T1000 (cell line): ENCODE measurements around the gene PLSCR3.

Experiments used
- DNase-seq: peaks from one replicate; lab custom pipeline; 2025; ENCODE audit warnings: mixed read lengths; lab: John Stamatoyannopoulos, UW

The PLSCR3 gene

GRCh38 chr17:7405350-7406234 is 11.3 kb upstream of the PLSCR3 start:
- no peak for DNase-seq

GRCh38 chr17:7404737-7405349 is 10.5 kb upstream of the PLSCR3 start:
- peak; percentile 51 for DNase-seq

- peak; percentile 98 for DNase-seq
Measured at GRCh38 chr17:7403977-7404736, 9.8 kb upstream of the PLSCR3 start, which contains the start of gene TMEM256. Gene TMEM256 (minus strand): TSS chr17:7404097. CDS start chr17:7404084, 13 bp downstream.

DNA sequence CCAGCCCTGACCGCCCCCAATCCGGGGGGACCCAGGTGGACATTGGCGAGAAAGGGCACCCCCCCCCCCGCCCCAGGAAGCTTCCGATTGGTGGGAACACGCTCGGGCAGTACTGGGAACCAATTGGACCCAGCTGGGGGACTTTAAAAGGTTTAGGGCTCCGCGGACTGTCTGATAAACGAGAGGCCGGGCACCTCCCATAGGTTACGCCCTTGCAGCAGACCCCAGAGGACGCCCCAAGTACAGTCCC is 9.3 kb upstream of the PLSCR3 start:
- no peak for DNase-seq

DNA sequence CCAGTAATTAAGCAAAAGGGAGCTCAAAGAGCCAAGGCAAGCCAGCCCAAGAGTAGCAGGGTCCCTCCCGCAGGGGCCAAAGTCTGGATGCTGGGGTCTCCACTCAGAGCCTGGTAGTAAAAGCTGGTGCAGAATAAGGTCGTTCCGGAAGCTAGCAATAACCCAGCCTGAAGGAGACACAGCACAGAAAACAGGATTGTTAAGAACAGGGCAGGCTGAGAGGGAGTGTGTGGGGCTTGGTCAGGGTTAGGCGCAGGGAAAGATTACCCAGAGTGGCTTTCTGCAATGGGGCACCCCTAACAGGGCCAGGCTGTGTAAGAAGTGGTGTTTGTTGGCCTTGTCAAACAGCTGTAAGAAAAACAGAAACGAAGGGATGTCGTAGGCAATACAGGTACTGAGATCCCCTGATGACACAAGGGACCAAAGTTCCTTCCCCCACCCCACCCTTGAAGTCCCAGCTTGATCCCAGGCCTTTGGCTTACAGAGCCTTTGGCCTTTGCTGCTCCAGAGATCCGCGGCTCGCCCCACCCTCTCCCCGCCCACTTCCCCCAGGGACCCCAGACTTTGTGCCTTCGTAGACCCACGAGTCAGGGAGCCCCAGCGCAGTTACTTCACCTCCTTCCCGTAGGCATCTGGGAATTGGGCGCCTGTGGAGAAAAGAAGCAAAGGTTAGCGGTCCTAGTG is 8.9 kb upstream of the PLSCR3 start:
- no peak for DNase-seq

DNA sequence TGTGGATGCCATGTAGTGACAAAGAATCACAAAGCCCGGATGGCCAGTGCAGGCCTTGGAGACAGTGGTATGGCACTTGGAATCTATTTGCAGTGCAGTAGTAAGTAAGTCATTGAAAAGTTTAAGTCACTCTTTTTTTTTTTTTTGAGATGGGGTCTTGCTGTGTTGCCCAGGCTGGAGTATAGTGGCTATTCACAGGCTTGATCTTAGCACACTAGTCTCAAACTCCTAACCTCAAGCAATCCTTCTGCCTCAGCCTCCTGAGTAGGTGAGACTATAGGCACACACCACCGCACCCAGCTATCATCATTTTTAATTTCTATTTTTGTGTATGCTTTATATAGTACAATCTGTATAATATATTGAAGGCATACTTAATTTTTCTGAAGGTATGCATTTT is 4.3 kb upstream of the PLSCR3 start:
- no peak for DNase-seq

GRCh38 chr17:7396147-7396546 is 1.8 kb upstream of the PLSCR3 start:
- DNase-seq, result no peak

GRCh38 chr17:7393613-7394451 is 493 bp downstream of the PLSCR3 start:
- no peak for DNase-seq

DNA sequence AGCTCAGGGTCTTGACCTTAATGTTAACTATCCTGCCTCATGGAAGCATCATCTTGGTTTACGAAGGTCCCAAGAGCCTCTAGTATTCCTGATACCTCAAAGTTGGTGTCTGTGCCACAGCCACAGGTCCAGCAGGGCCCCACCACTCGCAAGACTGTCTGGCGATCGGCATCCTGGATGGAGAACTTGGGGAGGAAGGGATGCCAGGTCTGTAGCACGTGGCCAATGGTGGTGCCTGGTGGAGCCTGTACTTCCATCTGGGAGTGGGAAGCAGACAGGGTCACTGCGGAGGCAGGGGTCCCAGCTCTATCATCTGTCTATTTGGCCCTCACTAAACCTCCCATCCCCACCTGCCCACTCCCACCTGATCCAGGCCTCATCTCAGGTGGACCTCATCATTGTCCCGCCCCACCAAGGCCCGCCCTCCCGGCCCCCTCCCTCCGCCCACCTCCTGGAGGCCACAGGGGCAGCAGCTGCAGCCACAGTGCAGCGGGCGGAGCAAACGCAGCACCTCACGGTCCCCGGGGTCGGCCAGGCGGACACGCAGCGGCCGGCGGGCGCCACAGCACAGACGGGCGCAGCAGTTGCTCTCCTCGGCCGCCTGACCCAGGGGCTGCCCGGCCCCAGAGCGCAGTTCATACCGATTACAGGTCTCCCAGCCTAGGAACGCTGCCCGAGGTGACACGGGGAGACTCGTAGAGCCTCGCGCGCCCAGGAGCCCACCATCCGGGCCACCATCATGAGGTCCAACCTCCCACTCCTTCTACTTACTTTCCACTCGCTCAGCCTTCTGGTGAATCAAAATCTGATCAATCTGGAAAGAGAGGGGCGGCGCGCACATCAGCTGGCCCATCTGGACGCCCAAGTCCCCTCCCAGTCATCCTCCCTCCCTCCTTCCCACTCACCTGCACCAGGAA is 1.4 kb downstream of the PLSCR3 start:
- DNase-seq, result no peak

- DNase-seq, result no peak
Measured at GRCh38 chr17:7391307-7391706, 3.0 kb downstream of the PLSCR3 start.

DNA sequence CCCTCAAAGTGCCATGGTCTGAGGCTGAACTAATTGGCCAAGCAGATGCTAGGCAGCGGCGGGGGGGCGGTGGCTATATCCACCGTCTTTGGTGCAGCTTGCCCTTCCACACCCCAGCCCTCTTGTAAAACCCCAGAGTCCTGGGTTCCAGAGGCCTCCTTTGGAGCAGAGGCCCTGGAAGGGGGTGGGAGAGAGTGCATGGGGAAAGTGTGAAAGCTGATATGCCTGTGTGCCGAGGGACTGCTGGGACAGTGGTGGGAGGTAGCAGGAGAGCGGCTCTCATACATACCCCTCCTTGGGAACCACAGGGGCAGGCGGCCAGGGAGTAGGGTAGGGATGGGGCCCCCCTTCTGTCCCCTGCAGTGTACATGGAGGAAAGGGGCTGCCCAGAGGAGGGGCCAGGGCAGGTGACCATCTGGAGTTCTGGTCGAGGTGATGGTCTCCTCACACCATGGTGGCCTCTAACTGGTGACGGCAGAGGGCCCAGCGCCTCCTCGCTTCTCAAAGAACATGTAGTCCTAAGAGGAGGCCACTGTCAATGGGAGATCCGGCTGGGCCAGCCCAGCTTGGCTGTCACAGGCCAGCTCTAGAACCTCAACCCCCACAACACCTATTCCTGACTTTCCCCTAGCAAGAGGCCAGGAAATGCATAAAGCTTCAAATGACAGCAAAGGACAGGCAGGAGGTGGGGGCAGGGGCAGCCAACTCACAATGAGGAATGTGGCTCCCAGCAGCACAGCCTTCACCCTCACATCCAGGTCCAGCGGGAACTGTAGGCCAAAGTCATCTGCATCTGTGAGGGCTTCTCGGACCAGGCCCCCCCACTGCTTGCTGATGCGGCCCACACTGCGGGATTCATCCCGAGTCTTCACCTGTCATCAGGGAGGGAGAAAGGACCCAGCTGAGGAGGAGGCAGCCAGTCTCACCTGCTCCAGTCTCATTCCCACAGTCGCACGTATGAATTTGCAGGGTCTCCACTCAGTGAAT is 4.1 kb downstream of the PLSCR3 start:
- DNase-seq, result no peak

- no peak for DNase-seq
Measured at GRCh38 chr17:7388856-7389255, 5.5 kb downstream of the PLSCR3 start.

GRCh38 chr17:7384489-7385081 is 9.7 kb downstream of the PLSCR3 start:
- no peak for DNase-seq

DNA sequence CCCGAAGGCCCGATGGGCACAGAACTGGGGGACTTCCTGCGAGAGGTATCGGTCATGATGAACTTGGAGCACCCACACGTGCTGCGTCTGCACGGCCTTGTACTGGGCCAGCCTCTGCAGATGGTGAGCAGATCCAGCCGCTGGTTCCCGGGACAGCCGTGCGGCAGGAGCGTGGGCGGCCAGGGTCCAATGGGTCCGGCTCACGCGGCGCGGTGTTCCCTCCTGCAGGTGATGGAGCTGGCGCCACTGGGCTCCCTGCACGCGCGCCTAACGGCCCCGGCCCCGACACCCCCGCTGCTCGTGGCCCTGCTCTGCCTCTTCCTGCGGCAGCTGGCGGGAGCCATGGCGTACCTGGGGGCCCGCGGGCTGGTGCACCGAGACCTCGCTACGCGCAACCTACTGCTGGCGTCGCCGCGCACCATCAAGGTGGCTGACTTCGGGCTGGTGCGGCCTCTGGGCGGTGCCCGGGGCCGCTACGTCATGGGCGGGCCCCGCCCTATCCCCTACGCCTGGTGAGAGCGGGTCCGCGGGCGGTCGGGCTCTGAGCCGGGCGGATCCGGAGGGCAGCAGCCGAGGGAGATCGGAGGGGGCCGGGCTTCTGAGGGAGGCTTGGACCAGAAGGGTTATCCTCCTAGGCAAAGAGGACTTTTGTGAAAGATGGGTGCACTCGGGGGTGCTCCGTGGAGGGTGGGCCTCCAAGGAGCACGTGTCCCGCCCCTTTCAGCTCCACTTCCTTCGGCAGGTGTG is 10.4 kb downstream of the PLSCR3 start:
- no peak for DNase-seq

- DNase-seq, result no peak
Measured at GRCh38 chr17:7383371-7383741, 11.0 kb downstream of the PLSCR3 start.

DNA sequence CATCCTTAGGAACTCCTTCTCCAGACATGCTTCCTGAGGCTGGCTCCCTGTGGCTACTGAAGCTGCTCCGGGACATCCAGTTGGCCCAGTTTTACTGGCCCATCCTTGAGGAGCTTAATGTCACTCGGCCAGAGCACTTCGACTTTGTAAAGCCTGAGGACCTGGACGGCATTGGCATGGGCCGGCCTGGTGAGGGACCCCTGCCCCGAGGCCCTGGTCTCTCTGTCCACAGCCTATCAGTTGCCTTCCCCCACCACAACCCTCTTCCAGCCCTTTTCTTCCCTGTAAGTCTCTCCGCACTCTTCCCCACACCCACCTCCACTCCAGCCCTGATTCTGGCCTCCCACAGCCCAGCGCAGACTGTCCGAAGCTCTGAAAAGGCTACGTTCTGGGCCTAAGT is 11.4 kb downstream of the PLSCR3 start:
- no peak for DNase-seq

- no peak for DNase-seq
Measured at GRCh38 chr17:7380855-7381683, 13.3 kb downstream of the PLSCR3 start, which contains the start of gene TNK1. Gene TNK1 (plus strand): TSS chr17:7381089. CDS start chr17:7382927, 1,838 bp downstream.
